Lower leg skin (tissue), 4 donors: ENCODE results near the gene REEP3. TPM values are rescaled to one million over a fixed set of nuclear protein-coding genes. Genes with fewer than 3 reads are reported as not detected.
"Not testable (repeated sequence)": the region's sequence is repeated elsewhere in the genome, so short reads cannot be mapped to it uniquely, and the experiment has no call there.

Experiments used
- DNase-seq, 2 donors: peaks; one replicate each; pipeline ENCODE4 v3.0.0-alpha.2; 2019; ENCODE audit warnings: low spot score in 2 of 2
- H3K4me3 ChIP-seq: fragments of 200-600 bp; sonication (generic); 2 replicates; pipeline ENCODE4 v1.5.1; 2017; ENCODE audit warnings: mild to moderate bottlenecking, low read depth; ENCODE audit not compliant: poor library complexity, severe bottlenecking
- POLR2A ChIP-seq, 2 donors: fragments of 450-650 bp; IDR thresholded peaks; one replicate each; pipeline ENCODE4 v1.6.1; 2016 to 2017; ENCODE audit warnings: antibody characterized with exemption in 2 of 2, mild to moderate bottlenecking in 1 of 2, moderate library complexity in 1 of 2
- WGBS, 2 donors: methylation state at CpG; one replicate each; pipeline ENCODE4 v1.1.5; 2018; 5-methylcytosine and 5-hydroxymethylcytosine counted together
- intact Hi-C: fragments of 100-400 bp; cut with DNase I; formaldehyde crosslinking; loops from one replicate; pipeline ENCODE4 v1.15.0; 2023; ENCODE audit warnings: low total_unique reads
- total RNA-seq, 4 donors: library from RNA; depleted of rRNA; stranded (reverse); fragments of >200 nt; gene quantifications; one replicate each; pipeline ENCODE4 v1.1.0, GENCODE V29; 2016
- TF ChIP-seq, protein P1 (sequence below), 3 donors: fragments of 450-650 bp; IDR thresholded peaks; one replicate each; pipeline ENCODE4 v1.5.1; 2016; ENCODE audit warnings: antibody characterized with exemption in 3 of 3, mild to moderate bottlenecking in 3 of 3, moderate library complexity in 2 of 3

Gene REEP3
- total RNA-seq, 4 donors from 2014 or later, result 39.8 to 58.4 (median 49.0) TPM

DNA sequence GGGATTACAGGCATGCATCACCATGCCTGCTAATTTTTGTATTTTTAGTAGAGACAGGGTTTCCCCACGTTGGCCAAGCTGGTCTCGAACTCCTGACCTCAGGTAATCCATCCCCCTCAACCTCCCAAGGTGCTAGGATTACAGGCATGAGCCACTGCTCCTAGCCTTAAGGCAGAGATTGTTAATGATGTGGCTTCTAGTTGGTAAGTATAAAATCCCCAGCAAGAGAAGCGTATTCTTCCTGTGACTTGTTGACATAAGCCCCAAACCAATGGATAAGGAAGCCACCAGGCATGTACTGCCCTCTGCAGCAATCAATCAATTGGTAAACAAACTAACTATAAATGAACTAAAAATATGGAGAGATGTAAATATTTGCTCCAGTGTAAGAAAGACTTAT, 41.2 kb downstream of the REEP3 start:
- no peak for DNase-seq
- intact Hi-C loops, result no loop called here
- 92 to 97% methylated on average over 3 of the region's 3 CpGs for WGBS, 2 donors
- TF ChIP-seq, protein P1, sequence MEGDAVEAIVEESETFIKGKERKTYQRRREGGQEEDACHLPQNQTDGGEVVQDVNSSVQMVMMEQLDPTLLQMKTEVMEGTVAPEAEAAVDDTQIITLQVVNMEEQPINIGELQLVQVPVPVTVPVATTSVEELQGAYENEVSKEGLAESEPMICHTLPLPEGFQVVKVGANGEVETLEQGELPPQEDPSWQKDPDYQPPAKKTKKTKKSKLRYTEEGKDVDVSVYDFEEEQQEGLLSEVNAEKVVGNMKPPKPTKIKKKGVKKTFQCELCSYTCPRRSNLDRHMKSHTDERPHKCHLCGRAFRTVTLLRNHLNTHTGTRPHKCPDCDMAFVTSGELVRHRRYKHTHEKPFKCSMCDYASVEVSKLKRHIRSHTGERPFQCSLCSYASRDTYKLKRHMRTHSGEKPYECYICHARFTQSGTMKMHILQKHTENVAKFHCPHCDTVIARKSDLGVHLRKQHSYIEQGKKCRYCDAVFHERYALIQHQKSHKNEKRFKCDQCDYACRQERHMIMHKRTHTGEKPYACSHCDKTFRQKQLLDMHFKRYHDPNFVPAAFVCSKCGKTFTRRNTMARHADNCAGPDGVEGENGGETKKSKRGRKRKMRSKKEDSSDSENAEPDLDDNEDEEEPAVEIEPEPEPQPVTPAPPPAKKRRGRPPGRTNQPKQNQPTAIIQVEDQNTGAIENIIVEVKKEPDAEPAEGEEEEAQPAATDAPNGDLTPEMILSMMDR (IDR thresholded peaks at IDR 0.05), result no peak
- no peak for TF ChIP-seq POLR2A (IDR thresholded peaks at IDR 0.05)
- H3K4me3 ChIP-seq, result no peak overlapping the region

DNA sequence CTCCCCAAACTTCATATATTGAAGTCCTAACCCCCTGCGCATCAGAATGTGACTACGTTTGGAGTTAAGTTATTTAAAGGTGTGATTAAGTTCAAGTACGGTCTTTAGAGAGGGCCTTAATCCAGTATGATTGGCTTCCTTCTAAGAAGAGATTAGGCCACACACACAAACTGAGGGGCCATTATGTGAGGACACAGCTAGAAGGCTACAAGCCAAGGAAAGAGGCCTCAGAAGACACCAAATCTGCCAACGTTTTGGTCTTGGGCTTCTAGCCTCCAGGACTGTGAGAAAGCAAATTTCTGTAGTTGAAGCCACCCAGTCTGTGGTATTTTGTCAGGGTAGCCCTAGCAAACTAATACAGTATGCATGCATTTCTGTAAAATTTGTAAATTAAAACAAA, 41.7 kb downstream of the REEP3 start:
- DNase-seq, result no peak
- WGBS, 2 donors, result 84 to 85% methylated on average over 4 of the region's 4 CpGs
- H3K4me3 ChIP-seq, result no peak overlapping the region
- intact Hi-C loops, result no loop called here
- TF ChIP-seq, protein P1 (IDR thresholded peaks at IDR 0.05), result no peak
- TF ChIP-seq POLR2A (IDR thresholded peaks at IDR 0.05), result no peak

DNA sequence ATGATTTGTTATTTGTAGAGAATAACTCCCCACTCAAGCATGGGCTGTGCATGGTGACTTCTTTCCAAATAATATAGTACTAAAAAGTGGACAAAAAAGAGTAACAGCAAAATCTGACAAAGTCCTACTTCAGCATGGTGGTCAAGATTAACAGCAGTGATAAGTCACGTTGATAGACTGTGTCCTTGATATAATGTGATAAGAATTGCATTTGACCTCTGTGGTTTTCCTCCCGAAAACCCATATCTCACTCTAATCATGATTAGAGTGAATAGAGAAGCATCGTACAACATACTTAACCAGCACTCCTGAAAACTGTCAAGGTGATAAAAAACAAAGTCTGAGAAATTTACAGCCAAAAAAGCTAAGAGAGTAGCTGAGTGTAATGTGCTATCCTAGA, 42.4 kb downstream of the REEP3 start:
- no peak overlapping the region for H3K4me3 ChIP-seq
- no peak for DNase-seq
- WGBS, 2 donors, result 80% methylated on average over 3 of the region's 3 CpGs
- TF ChIP-seq, protein P1 (IDR thresholded peaks at IDR 0.05), result no peak
- no peak for TF ChIP-seq POLR2A (IDR thresholded peaks at IDR 0.05)
- intact Hi-C loops, result no loop called here

DNA sequence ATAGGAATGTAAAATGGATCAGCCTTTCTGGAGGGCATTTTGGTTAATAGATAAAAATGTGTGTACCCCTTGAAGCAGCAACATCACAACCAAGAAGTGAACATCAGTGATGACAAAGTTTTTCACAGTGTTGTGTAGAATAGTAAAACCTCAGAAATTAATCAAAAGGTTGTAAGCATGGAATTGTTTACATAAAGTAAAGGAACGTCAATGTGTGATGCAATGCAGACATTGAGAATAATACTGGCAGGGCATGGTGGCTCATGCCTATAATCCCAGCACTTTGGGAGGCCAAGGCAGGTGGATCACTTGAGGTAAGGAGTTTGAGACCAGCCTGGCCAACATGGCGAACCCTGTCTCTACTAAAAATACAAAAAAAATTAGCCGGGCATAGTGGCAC, 43.5 kb downstream of the REEP3 start:
- intact Hi-C loops, H3K4me3 ChIP-seq, DNase-seq: not testable (repeated sequence)
- WGBS, 2 donors, result 90 to 92% methylated on average over 3 of the region's 3 CpGs

DNA sequence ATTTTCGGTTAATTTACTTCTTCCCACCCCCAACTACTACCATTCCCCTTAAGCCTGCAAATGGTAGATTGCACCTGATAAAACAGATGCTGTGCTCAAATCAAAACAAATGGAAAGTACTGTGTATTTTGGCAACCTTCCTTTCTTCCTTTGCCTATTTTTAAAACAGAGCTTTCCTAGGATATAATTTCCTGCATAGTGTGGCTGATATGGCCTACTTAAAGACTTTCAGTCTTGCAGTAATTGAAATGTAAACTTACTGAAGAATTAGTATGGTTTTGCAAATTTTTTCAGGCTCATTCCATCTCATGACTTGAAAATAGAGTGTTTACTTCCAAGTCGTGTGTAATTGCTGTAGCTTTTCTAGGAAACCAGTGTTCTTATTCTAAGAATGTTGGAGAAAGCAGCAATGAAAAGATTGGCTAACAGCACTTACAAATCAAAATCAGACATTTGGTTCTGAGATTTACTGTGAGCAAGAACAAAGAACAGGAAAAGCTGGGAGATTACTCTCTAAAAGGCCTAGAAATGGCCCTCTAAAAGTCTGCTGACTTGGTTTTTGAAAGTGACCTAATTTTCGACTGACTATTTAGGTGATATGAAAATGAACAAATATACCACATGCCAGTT, 52.0 kb downstream of the REEP3 start:
- TF ChIP-seq, protein P1 (IDR thresholded peaks at IDR 0.05), result no peak
- TF ChIP-seq POLR2A (IDR thresholded peaks at IDR 0.05), result no peak
- whole genome bisulfite sequencing, 2 donors, result 18 to 22% methylated on average over 3 of the region's 3 CpGs
- intact Hi-C loops, result no loop called here
- no peak overlapping the region for H3K4me3 ChIP-seq
- no peak for DNase-seq

DNA sequence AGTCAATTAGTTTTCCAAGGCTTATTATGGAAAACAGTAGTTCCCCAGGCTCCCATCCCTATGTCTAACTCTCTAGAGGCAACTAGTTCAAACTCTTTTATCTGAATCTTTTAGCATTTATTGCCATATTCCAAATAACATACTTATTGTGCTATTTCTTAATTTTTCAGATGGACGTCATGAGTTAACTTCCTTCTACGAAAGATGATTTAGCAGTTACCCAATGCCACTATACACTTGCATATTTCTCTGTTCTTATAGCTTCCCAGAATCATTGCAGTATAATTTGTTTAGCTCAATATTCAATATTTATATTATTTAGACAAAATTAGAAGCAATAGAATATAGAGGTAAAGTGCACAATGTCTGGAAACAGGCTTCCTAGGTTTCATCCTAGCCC, 52.8 kb downstream of the REEP3 start:
- intact Hi-C loops, result no loop called here
- 40 to 70% methylated on average over 2 of the region's 2 CpGs for WGBS, 2 donors
- no peak overlapping the region for H3K4me3 ChIP-seq
- DNase-seq, result no peak
- TF ChIP-seq, protein P1 (IDR thresholded peaks at IDR 0.05), result no peak
- no peak for TF ChIP-seq POLR2A (IDR thresholded peaks at IDR 0.05)
